HG02610 (cell line): ENCODE data around the gene PPIP5K2.
"Not testable (repeated sequence)": the region's sequence is repeated elsewhere in the genome, so short reads cannot be mapped to it uniquely, and the experiment has no call there.

Source experiments
- ATAC-seq: cut with Tn5 transposase; IDR thresholded peaks from one replicate; pipeline ENCODE4 v1.9.1; 2021; ENCODE audit warnings: mild to moderate bottlenecking, moderate library complexity; ENCODE audit not compliant: unreplicated experiment

The PPIP5K2 gene

GRCh38 chr5:103119765-103120606, at the start of gene PPIP5K2, which contains the start of gene GIN1:
Gene PPIP5K2 (plus strand): TSS chr5:103120301. CDS start chr5:103129590, 9,289 bp downstream.
Gene GIN1 (minus strand): TSS chr5:103120138. CDS start chr5:103108707, 11,431 bp downstream.
- ATAC-seq, result peak; percentile 94

- not testable (repeated sequence) for ATAC-seq
These were observed 46.6 kb upstream of the PPIP5K2 start for GRCh38 chr5:103073500-103073899.

- ATAC-seq, result no peak
These were observed 44.7 kb upstream of the PPIP5K2 start for GRCh38 chr5:103075442-103075841.

- no peak for ATAC-seq
These were observed 40.3 kb upstream of the PPIP5K2 start for GRCh38 chr5:103079796-103080195.

- ATAC-seq, result no peak
These were observed 33.6 kb upstream of the PPIP5K2 start for GRCh38 chr5:103086547-103086946.

- ATAC-seq, result no peak
These were observed 30.8 kb upstream of the PPIP5K2 start for GRCh38 chr5:103089272-103089671.

- no peak for ATAC-seq
These were observed 29.3 kb upstream of the PPIP5K2 start for GRCh38 chr5:103090791-103091190.

- no peak for ATAC-seq
These were observed 27.4 kb upstream of the PPIP5K2 start for GRCh38 chr5:103092676-103093075.

- ATAC-seq, result no peak
These were observed 26.4 kb upstream of the PPIP5K2 start for GRCh38 chr5:103093727-103094126.

- ATAC-seq, result no peak
These were observed 25.4 kb upstream of the PPIP5K2 start for GRCh38 chr5:103094737-103095136.

GRCh38 chr5:103098993-103099392, 21.1 kb upstream of the PPIP5K2 start:
- ATAC-seq, result no peak

- no peak for ATAC-seq
These were observed 18.9 kb upstream of the PPIP5K2 start for GRCh38 chr5:103101079-103101750.

GRCh38 chr5:103102234-103102633, 17.9 kb upstream of the PPIP5K2 start:
- ATAC-seq, result no peak

- ATAC-seq, result no peak
These were observed 12.0 kb upstream of the PPIP5K2 start for GRCh38 chr5:103108086-103108485.

- no peak for ATAC-seq
These were observed 10.8 kb upstream of the PPIP5K2 start for GRCh38 chr5:103109277-103109676.

- ATAC-seq, result no peak
These were observed 9.7 kb upstream of the PPIP5K2 start for GRCh38 chr5:103110403-103110802.

- peak; percentile 43 for ATAC-seq
These were observed 8.6 kb upstream of the PPIP5K2 start for GRCh38 chr5:103111468-103111867.

GRCh38 chr5:103112910-103113309, 7.2 kb upstream of the PPIP5K2 start:
- ATAC-seq, result no peak

- ATAC-seq, result no peak
These were observed 5.7 kb upstream of the PPIP5K2 start for GRCh38 chr5:103114440-103114839.

GRCh38 chr5:103117471-103117991, 2.6 kb upstream of the PPIP5K2 start:
- no peak for ATAC-seq

- no peak for ATAC-seq
These were observed 884 bp upstream of the PPIP5K2 start for GRCh38 chr5:103119070-103119764.
